CD4-positive, CD25-positive, alpha-beta regulatory T cell (primary cell): ENCODE measurements around the gene ARL10. TPM values are rescaled to one million over a fixed set of nuclear protein-coding genes. Genes with fewer than 3 reads are reported as not detected.

Experiments used
- ATAC-seq, 2 donors: fragments of 150-1000 bp; cut with Tn5 transposase; one replicate each; pipeline ENCODE4 v1.10.0; 2021; ENCODE audit warnings: low read depth in 2 of 2, moderate number of reproducible peaks in 2 of 2, moderate library complexity in 1 of 2
- DNase-seq, 3 donors: peaks; one replicate each; pipeline versions ENCODE4 v3.0.0 to v3.0.0-alpha.2; 2012 to 2022; ENCODE audit warnings: mixed read lengths in 1 of 3
- H3K27ac ChIP-seq: one replicate; pipeline ENCODE4 v1.7.0; 2013; ENCODE audit warnings: mild to moderate bottlenecking, low read length; ENCODE audit not compliant: insufficient read depth, poor library complexity, severe bottlenecking
- H3K27me3 ChIP-seq: one replicate; pipeline ENCODE4 v1.7.0; 2013; ENCODE audit warnings: low read length; ENCODE audit not compliant: control insufficient read depth, insufficient read depth
- H3K36me3 ChIP-seq: one replicate; pipeline ENCODE4 v1.7.0; 2013; ENCODE audit warnings: mild to moderate bottlenecking, low read length, moderate library complexity; ENCODE audit not compliant: control insufficient read depth, insufficient read depth
- H3K4me1 ChIP-seq: 2 replicates; pipeline ENCODE4 v1.7.0; 2013; ENCODE audit warnings: mild to moderate bottlenecking, low read length; ENCODE audit not compliant: insufficient read depth, control insufficient read depth, poor library complexity, severe bottlenecking
- H3K4me3 ChIP-seq: one replicate; pipeline ENCODE4 v1.7.0; 2013; ENCODE audit warnings: low read depth, mild to moderate bottlenecking, low read length, moderate library complexity
- H3K9me3 ChIP-seq, 2 experiments: 1 replicate in 1 of 2; 2 replicates in 1 of 2; pipeline ENCODE4 v1.7.0; 2013; ENCODE audit warnings: low read length in 2 of 2, mild to moderate bottlenecking in 1 of 2, moderate library complexity in 1 of 2; ENCODE audit not compliant: control insufficient read depth in 2 of 2
- H3K27ac Mint-ChIP-seq, 3 donors: one replicate each; pipeline ENCODE4 v1.8.0; 2020 to 2022; ENCODE audit warnings: mild to moderate bottlenecking in 3 of 3, mixed read lengths in 3 of 3, moderate library complexity in 2 of 3
- H3K27me3 Mint-ChIP-seq: one replicate; pipeline ENCODE4 v1.8.0; 2022; ENCODE audit warnings: mild to moderate bottlenecking, mixed read lengths
- H3K36me3 Mint-ChIP-seq: one replicate; pipeline ENCODE4 v1.8.0; 2020; ENCODE audit warnings: mixed read lengths
- H3K4me1 Mint-ChIP-seq, 4 donors: one replicate each; pipeline ENCODE4 v1.8.0; 2020 to 2022; ENCODE audit warnings: mixed read lengths in 4 of 4, mild to moderate bottlenecking in 1 of 4
- H3K4me3 Mint-ChIP-seq, 4 donors: one replicate each; pipeline ENCODE4 v1.8.0; 2020 to 2022; ENCODE audit warnings: mild to moderate bottlenecking in 4 of 4, mixed read lengths in 4 of 4, moderate library complexity in 3 of 4
- H3K9me3 Mint-ChIP-seq, 7 donors: one replicate each; pipeline ENCODE4 v1.8.0; 2020 to 2022; ENCODE audit warnings: mixed read lengths in 7 of 7, mild to moderate bottlenecking in 3 of 7, moderate library complexity in 2 of 7
- polyA plus RNA-seq, 4 donors: library from polyadenylated mRNA; unstranded; fragments of 300-500 nt; fragmentation: Illumina TruSeq; gene quantifications; one replicate each; pipeline ENCODE4 v1.2.3, GENCODE V29; 2021
- total RNA-seq: library from RNA; stranded (reverse); gene quantifications from one replicate; pipeline ENCODE4 v1.2.3, GENCODE V29; 2022

The ARL10 gene
- total and polyA plus RNA-seq, 5 donors from 2014 or later = 1.6 to 4.8 (median 2.3) TPM

- Histone ChIP-seq H3K36me3 (peaks cover 38% of the 10 kb centered on the region), H3K9me3 (no peaks in the 10 kb centered on the region), H3K4me3 (peak overlapping the region; percentile 92), H3K27me3 (no peaks in the 10 kb centered on the region), H3K4me1 (peaks cover 29% of the 10 kb centered on the region), H3K27ac (no peak overlapping the region)
- Mint-ChIP-seq H3K9me3 (no peaks in the 10 kb centered on the region), H3K4me3 (peak overlapping the region; percentile 98 to 99 (median 99)), H3K27me3 (no peaks in the 10 kb centered on the region), H3K4me1 (peaks cover 0 to 39% (median 25%) of the 10 kb centered on the region in 4 donors), H3K27ac (peak overlapping the region; percentile 74 to 100 (median 97)), H3K36me3 (peaks cover 29% of the 10 kb centered on the region)
- DNase-seq (peak in 1 of 3 donors; percentile 22), ATAC-seq (no peak)
These were observed 22.2 kb downstream of the ARL10 start for GRCh38 chr5:176387384-176387925.

DNA sequence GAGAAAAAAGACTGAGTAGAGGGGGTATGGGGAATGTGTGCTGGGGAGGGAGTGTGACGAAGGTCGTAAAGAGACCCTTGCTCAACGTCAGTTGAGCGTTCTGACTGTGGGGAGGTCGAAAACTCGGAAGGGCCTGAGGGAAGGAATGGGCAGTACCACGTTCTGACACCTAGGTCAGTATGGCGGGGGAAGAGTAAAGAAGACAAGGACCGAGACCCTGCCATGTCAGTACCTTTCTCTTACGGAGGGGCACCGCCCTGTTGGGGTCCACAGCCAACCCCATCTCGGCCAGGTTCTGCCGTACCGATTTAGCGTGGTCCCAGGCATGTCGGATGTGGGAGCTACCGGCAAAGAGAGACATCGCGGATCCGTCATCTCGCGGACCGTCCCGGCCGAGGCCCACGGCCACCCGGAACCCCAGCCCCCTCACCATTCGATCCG, 22.7 kb downstream of the ARL10 start:
- peak overlapping the region; percentile 97 to 100 (median 100) for H3K27ac Mint-ChIP-seq
- H3K4me1 ChIP-seq = peaks cover 29% of the 10 kb centered on the region
- no peak for DNase-seq
- H3K36me3 Mint-ChIP-seq = peaks cover 28% of the 10 kb centered on the region
- H3K4me1 Mint-ChIP-seq = peaks cover 0 to 39% (median 25%) of the 10 kb centered on the region in 4 donors
- no peaks in the 10 kb centered on the region for H3K27me3 ChIP-seq
- no peak for ATAC-seq
- peak overlapping the region; percentile 98 to 99 (median 99) for H3K4me3 Mint-ChIP-seq
- H3K9me3 Mint-ChIP-seq = no peaks in the 10 kb centered on the region
- peak overlapping the region; percentile 97 for H3K27ac ChIP-seq
- H3K4me3 ChIP-seq = peak overlapping the region; percentile 92
- no peaks in the 10 kb centered on the region for H3K9me3 ChIP-seq
- H3K27me3 Mint-ChIP-seq = no peaks in the 10 kb centered on the region
- H3K36me3 ChIP-seq = peaks cover 39% of the 10 kb centered on the region

GRCh38 chr5:176388444-176389134, 23.3 kb downstream of the ARL10 start, which contains the start of the genes HIGD2A and NOP16:
HIGD2A (plus strand) TSS chr5:176388751; CDS start chr5:176388820, 69 bp downstream.
NOP16 (minus strand) TSS chr5:176388598; CDS start chr5:176388539, 59 bp downstream.
- Mint-ChIP-seq H3K36me3 (peaks cover 28% of the 10 kb centered on the region), H3K27ac (peak within 1 kb of the TSS; percentile 97 to 100 (median 100)), H3K9me3 (no peaks in the 10 kb centered on the region), H3K4me3 (peak within 1 kb of the TSS; percentile 98 to 99 (median 99)), H3K27me3 (no peaks in the 10 kb centered on the region), H3K4me1 (peaks cover 0 to 39% (median 25%) of the 10 kb centered on the region in 4 donors)
- Histone ChIP-seq H3K9me3 (no peaks in the 10 kb centered on the region), H3K27ac (peak within 1 kb of the TSS; percentile 97), H3K4me1 (peaks cover 29% of the 10 kb centered on the region), H3K4me3 (peak within 1 kb of the TSS; percentile 92), H3K27me3 (no peaks in the 10 kb centered on the region), H3K36me3 (peaks cover 38% of the 10 kb centered on the region)
- DNase-seq (peak; percentile 98 to 99 (median 99)), ATAC-seq (peak; percentile 89 to 94)

- H3K4me1 ChIP-seq = peaks cover 29% of the 10 kb centered on the region
- Mint-ChIP-seq H3K4me3 (peak overlapping the region; percentile 98 to 99 (median 99)), H3K4me1 (peaks cover 0 to 39% (median 25%) of the 10 kb centered on the region in 4 donors), H3K36me3 (peaks cover 21% of the 10 kb centered on the region), H3K27ac (peak overlapping the region; percentile 97 to 100 (median 100)), H3K27me3 (no peaks in the 10 kb centered on the region), H3K9me3 (no peaks in the 10 kb centered on the region)
- H3K27ac ChIP-seq = peak overlapping the region; percentile 97
- ATAC-seq = peak; percentile 19 to 32
- DNase-seq = no peak
- H3K27me3 ChIP-seq = no peaks in the 10 kb centered on the region
- H3K4me3 ChIP-seq = peak overlapping the region; percentile 92
- H3K36me3 ChIP-seq = peaks cover 33% of the 10 kb centered on the region
- H3K9me3 ChIP-seq = no peaks in the 10 kb centered on the region
These were observed 24.1 kb downstream of the ARL10 start for GRCh38 chr5:176389135-176390123.

DNA sequence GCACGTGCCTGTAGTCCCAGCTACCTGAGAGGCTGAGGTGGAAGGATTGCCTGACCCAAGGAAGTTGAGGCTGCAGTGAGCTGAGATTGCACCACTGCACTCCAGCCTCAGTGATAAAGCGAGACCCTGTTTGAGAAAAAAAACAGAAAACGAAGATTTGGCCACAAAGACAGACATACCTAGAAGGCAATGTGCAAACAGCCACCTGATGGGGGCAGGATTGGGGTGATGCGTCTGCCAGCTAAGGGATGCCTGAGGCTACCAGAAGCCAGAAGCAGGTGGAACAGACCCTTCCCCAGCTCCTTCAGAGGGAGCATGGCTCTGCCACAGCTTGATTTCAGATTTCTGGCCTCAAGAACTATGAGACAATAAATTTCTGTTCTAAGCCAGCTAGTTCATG, 26.2 kb downstream of the ARL10 start:
- Histone ChIP-seq H3K27me3 (no peaks in the 10 kb centered on the region), H3K9me3 (no peaks in the 10 kb centered on the region), H3K27ac (no peak overlapping the region), H3K4me3 (no peak overlapping the region), H3K36me3 (peaks cover 20% of the 10 kb centered on the region), H3K4me1 (peaks cover 27% of the 10 kb centered on the region)
- DNase-seq (no peak), ATAC-seq (no peak)
- no peaks in the 10 kb centered on the region for H3K9me3 Mint-ChIP-seq
- H3K4me1 Mint-ChIP-seq = peaks cover 0 to 30% (median 20%) of the 10 kb centered on the region in 4 donors
- H3K4me3 Mint-ChIP-seq = peak overlapping the region in 1 of 4 donors; percentile 39
- peaks cover 18% of the 10 kb centered on the region for H3K36me3 Mint-ChIP-seq
- H3K27me3 Mint-ChIP-seq = no peaks in the 10 kb centered on the region
- H3K27ac Mint-ChIP-seq = peak overlapping the region in 1 of 3 donors; percentile 34

- Mint-ChIP-seq H3K36me3 (peaks cover 23% of the 10 kb centered on the region), H3K27me3 (no peaks in the 10 kb centered on the region), H3K4me3 (peak overlapping the region in 1 of 4 donors; percentile 21), H3K27ac (peak overlapping the region in 2 of 3 donors; percentile 34 to 66), H3K4me1 (peaks cover 0 to 28% (median 15%) of the 10 kb centered on the region in 4 donors), H3K9me3 (no peaks in the 10 kb centered on the region)
- ATAC-seq (no peak), DNase-seq (no peak)
- Histone ChIP-seq H3K36me3 (peaks cover 23% of the 10 kb centered on the region), H3K4me3 (no peak overlapping the region), H3K9me3 (no peaks in the 10 kb centered on the region), H3K27ac (no peak overlapping the region), H3K27me3 (no peaks in the 10 kb centered on the region), H3K4me1 (peaks cover 22% of the 10 kb centered on the region)
These were observed 26.7 kb downstream of the ARL10 start for GRCh38 chr5:176391999-176392398.

DNA sequence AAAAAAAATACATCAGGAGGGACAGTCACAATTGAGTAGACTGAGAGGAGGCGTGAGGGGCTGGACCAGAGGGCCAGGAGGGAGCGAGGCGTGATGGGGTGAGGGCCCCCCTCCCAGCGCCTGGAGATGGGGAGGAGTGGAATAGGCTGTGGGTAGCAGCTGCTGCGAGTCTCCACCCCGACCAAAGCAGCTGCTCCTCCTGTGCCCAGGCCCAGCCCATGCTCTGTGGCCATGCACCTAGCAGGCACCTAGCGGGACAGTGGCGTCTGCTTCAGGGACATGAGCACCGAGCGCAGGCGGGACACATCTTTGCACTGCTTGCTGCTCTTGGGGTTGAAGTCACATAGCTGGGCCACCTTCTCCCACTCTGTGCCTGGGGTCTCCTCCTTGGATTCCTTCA, 27.2 kb downstream of the ARL10 start:
- Histone ChIP-seq H3K4me3 (no peak overlapping the region), H3K9me3 (no peaks in the 10 kb centered on the region), H3K4me1 (peaks cover 17% of the 10 kb centered on the region), H3K27ac (no peak overlapping the region), H3K27me3 (no peaks in the 10 kb centered on the region), H3K36me3 (peaks cover 26% of the 10 kb centered on the region)
- H3K4me3 Mint-ChIP-seq = no peak overlapping the region
- ATAC-seq = no peak
- peaks cover 24% of the 10 kb centered on the region for H3K36me3 Mint-ChIP-seq
- no peak for DNase-seq
- H3K4me1 Mint-ChIP-seq = peaks cover 0 to 22% (median 11%) of the 10 kb centered on the region in 4 donors
- no peaks in the 10 kb centered on the region for H3K27me3 Mint-ChIP-seq
- no peaks in the 10 kb centered on the region for H3K9me3 Mint-ChIP-seq
- H3K27ac Mint-ChIP-seq = peak overlapping the region in 1 of 3 donors; percentile 66
